ENCODE data around the gene ADAMTS1.
A peak's percentile ranks its signal among the peaks of the same experiment; 100 is the strongest.

ADAMTS1 gene

GRCh38 chr21:26846036-26846931 is 1.1 kb upstream of the ADAMTS1 start:
- peak; percentile 69 for DNase-seq (ENCODE audit: low read depth)

GRCh38 chr21:26845759-26846035 is 488 bp upstream of the ADAMTS1 start:
- peak overlapping the region; percentile 85 for H3K4me3 ChIP-seq (ENCODE audit: low read depth, low read length)
- DNase-seq (ENCODE audit: low read depth) = no peak

More at GRCh38 chr21:26846036-26846931, 1.1 kb upstream of the ADAMTS1 start:
- peak overlapping the region; percentile 85 for H3K4me3 ChIP-seq (ENCODE audit: low read depth, low read length)

- DNase-seq (ENCODE audit: low read depth) = no peak
- peak overlapping the region; percentile 85 for H3K4me3 ChIP-seq (ENCODE audit: low read depth, low read length)
Observed at GRCh38 chr21:26844258-26845065, 747 bp downstream of the ADAMTS1 start.

- DNase-seq (ENCODE audit: low read depth) = no peak
- peak overlapping the region; percentile 85 for H3K4me3 ChIP-seq (ENCODE audit: low read depth, low read length)
Observed at GRCh38 chr21:26843933-26844257, 1.3 kb downstream of the ADAMTS1 start.

GRCh38 chr21:26842974-26843932 is 2.0 kb downstream of the ADAMTS1 start:
- peak; percentile 95 for DNase-seq (ENCODE audit: low read depth)
- H3K4me3 ChIP-seq (ENCODE audit: low read depth, low read length) = peak overlapping the region; percentile 85

- H3K4me3 ChIP-seq (ENCODE audit: low read depth, low read length) = peak overlapping the region; percentile 85
- no peak for DNase-seq (ENCODE audit: low read depth)
Observed at GRCh38 chr21:26842300-26842699, 2.9 kb downstream of the ADAMTS1 start.

GRCh38 chr21:26840912-26841311 is 4.3 kb downstream of the ADAMTS1 start:
- no peak overlapping the region for H3K4me3 ChIP-seq (ENCODE audit: low read depth, low read length)
- DNase-seq (ENCODE audit: low read depth) = no peak

- no peak for DNase-seq (ENCODE audit: low read depth)
- no peak overlapping the region for H3K4me3 ChIP-seq (ENCODE audit: low read depth, low read length)
Observed at GRCh38 chr21:26840201-26840600, 5.0 kb downstream of the ADAMTS1 start.

GRCh38 chr21:26837539-26837938 is 7.7 kb downstream of the ADAMTS1 start:
- H3K4me3 ChIP-seq (ENCODE audit: low read depth, low read length) = no peak overlapping the region
- no peak for DNase-seq (ENCODE audit: low read depth)

GRCh38 chr21:26836528-26836927 is 8.7 kb downstream of the ADAMTS1 start:
- no peak for DNase-seq (ENCODE audit: low read depth)
- no peak overlapping the region for H3K4me3 ChIP-seq (ENCODE audit: low read depth, low read length)

GRCh38 chr21:26835714-26836265 is 9.4 kb downstream of the ADAMTS1 start:
- no peak overlapping the region for H3K4me3 ChIP-seq (ENCODE audit: low read depth, low read length)
- DNase-seq (ENCODE audit: low read depth) = no peak

- no peak for DNase-seq (ENCODE audit: low read depth)
- H3K4me3 ChIP-seq (ENCODE audit: low read depth, low read length) = no peak overlapping the region
Observed at GRCh38 chr21:26835027-26835713, 10.0 kb downstream of the ADAMTS1 start.

GRCh38 chr21:26834181-26834905 is 10.9 kb downstream of the ADAMTS1 start:
- H3K4me3 ChIP-seq (ENCODE audit: low read depth, low read length) = no peak overlapping the region
- DNase-seq (ENCODE audit: low read depth) = no peak

GRCh38 chr21:26833460-26833939 is 11.7 kb downstream of the ADAMTS1 start:
- no peak overlapping the region for H3K4me3 ChIP-seq (ENCODE audit: low read depth, low read length)

GRCh38 chr21:26833011-26833410 is 12.2 kb downstream of the ADAMTS1 start:
- no peak for DNase-seq (ENCODE audit: low read depth)
- no peak overlapping the region for H3K4me3 ChIP-seq (ENCODE audit: low read depth, low read length)

More at GRCh38 chr21:26833460-26833939, 11.7 kb downstream of the ADAMTS1 start:
- DNase-seq (ENCODE audit: low read depth) = no peak

GRCh38 chr21:26832546-26832945 is 12.7 kb downstream of the ADAMTS1 start:
- H3K4me3 ChIP-seq (ENCODE audit: low read depth, low read length) = no peak overlapping the region
- DNase-seq (ENCODE audit: low read depth) = no peak

- H3K4me3 ChIP-seq (ENCODE audit: low read depth, low read length) = no peak overlapping the region
- DNase-seq (ENCODE audit: low read depth) = no peak
Observed at GRCh38 chr21:26826801-26827200, 18.4 kb downstream of the ADAMTS1 start.

GRCh38 chr21:26820509-26820908 is 24.7 kb downstream of the ADAMTS1 start:
- no peak overlapping the region for H3K4me3 ChIP-seq (ENCODE audit: low read depth, low read length)
- DNase-seq (ENCODE audit: low read depth) = no peak

Data from skeletal muscle cell (primary cell).